ENCODE measurements around the gene RADX.

The RADX gene

DNA sequence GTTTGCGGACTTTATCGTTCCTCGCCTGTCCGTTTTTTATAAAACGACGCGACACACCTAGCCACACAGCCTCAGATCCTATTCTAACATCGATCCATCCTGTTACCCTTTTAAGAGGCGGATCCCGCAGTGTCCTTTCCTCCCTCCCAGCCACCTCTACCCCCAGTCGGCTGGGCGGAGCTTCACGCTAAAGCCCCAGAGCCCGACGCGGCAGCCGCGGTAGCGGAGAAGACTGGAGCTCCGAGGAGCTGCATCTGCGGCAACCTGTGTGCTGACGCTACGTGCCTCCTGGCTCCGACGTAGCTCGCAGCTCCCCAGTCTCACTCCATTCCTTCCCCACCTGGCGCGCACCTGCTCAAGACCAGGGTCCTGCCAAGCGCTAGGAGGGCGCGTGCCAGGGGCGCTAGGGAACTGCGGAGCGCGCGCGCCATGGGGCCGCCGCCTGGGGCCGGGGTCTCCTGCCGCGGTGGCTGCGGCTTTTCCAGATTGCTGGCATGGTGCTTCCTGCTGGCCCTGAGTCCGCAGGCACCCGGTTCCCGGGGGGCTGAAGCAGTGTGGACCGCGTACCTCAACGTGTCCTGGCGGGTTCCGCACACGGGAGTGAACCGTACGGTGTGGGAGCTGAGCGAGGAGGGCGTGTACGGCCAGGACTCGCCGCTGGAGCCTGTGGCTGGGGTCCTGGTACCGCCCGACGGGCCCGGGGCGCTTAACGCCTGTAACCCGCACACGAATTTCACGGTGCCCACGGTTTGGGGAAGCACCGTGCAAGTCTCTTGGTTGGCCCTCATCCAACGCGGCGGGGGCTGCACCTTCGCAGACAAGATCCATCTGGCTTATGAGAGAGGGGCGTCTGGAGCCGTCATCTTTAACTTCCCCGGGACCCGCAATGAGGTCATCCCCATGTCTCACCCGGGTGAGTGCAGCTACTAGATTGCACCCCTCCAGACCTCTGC, 115.0 kb downstream of the RADX start, which contains the start of gene RNF128:
RNF128 (plus strand) TSS at position 217 of the 953 bp plus-strand sequence; CDS start at position 430, 213 bp downstream.
- TF ChIP-seq ZFX (IDR thresholded peaks at IDR 0.05) (no peak), CTCF (conservative IDR thresholded peaks at IDR 0.05) (no peak)
- no peak within 1 kb of the TSS for H3K27ac ChIP-seq

- no peak overlapping the region for H3K27ac ChIP-seq
- TF ChIP-seq CTCF (conservative IDR thresholded peaks at IDR 0.05) = no peak
- no peak for TF ChIP-seq ZFX (IDR thresholded peaks at IDR 0.05)
Measured at GRCh38 chrX:106728337-106728736, 116.6 kb downstream of the RADX start.

All from C4-2B (cell line).